PC-9 (cell line): Measurements from ENCODE around the gene EEA1.

Experiments used
- EZH2 ChIP-seq: fragments of 200-600 bp; sonication (generic); IDR thresholded peaks from 2 replicates; pipeline ENCODE4 v1.8.0; 2017; ENCODE audit warnings: antibody characterized with exemption, low read depth
- TF ChIP-seq, protein P1 (sequence below): fragments of 200-600 bp; sonication (generic); conservative IDR thresholded peaks from 2 replicates; pipeline ENCODE4 v1.6.1; 2017; ENCODE audit warnings: mixed run types, antibody characterized with exemption, mild to moderate bottlenecking, moderate library complexity

DNA sequence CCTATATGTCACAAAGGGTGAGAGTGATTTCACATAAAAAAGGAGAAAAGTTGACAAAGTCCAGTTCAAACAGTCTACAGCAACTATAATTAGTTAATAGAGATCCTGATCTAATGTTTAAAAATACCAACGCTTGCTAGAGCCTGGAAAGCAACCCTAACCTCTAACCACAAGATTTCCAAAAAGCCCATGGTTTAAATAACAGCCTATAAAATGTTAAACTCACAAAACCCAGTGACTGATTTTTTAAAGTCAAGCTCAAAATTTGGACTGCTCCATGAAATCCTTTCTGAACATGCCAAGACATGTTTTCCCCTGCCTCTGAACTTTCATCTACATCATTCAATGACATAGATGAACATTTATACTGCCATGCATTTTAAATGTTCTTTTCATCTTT is 144.7 kb downstream of the EEA1 start:
- TF ChIP-seq, protein P1, sequence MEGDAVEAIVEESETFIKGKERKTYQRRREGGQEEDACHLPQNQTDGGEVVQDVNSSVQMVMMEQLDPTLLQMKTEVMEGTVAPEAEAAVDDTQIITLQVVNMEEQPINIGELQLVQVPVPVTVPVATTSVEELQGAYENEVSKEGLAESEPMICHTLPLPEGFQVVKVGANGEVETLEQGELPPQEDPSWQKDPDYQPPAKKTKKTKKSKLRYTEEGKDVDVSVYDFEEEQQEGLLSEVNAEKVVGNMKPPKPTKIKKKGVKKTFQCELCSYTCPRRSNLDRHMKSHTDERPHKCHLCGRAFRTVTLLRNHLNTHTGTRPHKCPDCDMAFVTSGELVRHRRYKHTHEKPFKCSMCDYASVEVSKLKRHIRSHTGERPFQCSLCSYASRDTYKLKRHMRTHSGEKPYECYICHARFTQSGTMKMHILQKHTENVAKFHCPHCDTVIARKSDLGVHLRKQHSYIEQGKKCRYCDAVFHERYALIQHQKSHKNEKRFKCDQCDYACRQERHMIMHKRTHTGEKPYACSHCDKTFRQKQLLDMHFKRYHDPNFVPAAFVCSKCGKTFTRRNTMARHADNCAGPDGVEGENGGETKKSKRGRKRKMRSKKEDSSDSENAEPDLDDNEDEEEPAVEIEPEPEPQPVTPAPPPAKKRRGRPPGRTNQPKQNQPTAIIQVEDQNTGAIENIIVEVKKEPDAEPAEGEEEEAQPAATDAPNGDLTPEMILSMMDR, result no peak
- no peak for TF ChIP-seq EZH2
